IMR-90 (cell line): ENCODE data around the gene CSTA. TPM values are rescaled to one million over a fixed set of nuclear protein-coding genes. Genes with fewer than 3 reads are reported as not detected.

Experiments used
- ATAC-seq: fragments of 200-7000 bp; cut with Tn5 transposase; 2 replicates; pipeline ENCODE4 v1.9.1; 2020; ENCODE audit warnings: low read depth, mild to moderate bottlenecking, moderate library complexity
- BruUV-seq: library from RNA; stranded (reverse); fragments of 400-500 nt; replicated peaks from 2 replicates; lab custom pipeline; 2021; lab: Mats Ljungman, UMichigan
- CTCF ChIA-PET: fragments of 300-600 bp; formaldehyde crosslinking; extraction: SDS; loops from one replicate; lab custom pipeline; 2021; ENCODE audit warnings: antibody characterized with exemption; lab: Yijun Ruan, JAX
- POLR2A ChIA-PET: fragments of 300-600 bp; sonication (Branson Sonifier 250); formaldehyde crosslinking; loops from one replicate; lab custom pipeline; 2022; ENCODE audit warnings: antibody characterized with exemption; ENCODE audit not compliant: unreplicated experiment; lab: Charles Lee
- DNase-seq: peaks from one replicate; pipeline ENCODE4 v3.0.0; 2013
- H2AFZ ChIP-seq: replicated peaks from 2 replicates; pipeline ENCODE3; 2013; ENCODE audit warnings: low read length, mild to moderate bottlenecking; ENCODE audit not compliant: poor library complexity
- H2AK5ac ChIP-seq: 2 replicates; pipeline ENCODE4 v1.6.1; 2013; ENCODE audit warnings: low read depth, low read length, inconsistent platforms
- H2AK9ac ChIP-seq: replicated peaks from 2 replicates; pipeline ENCODE3; 2013; ENCODE audit warnings: mild to moderate bottlenecking, low read depth, low read length, moderate library complexity; ENCODE audit not compliant: poor library complexity
- H2BK120ac ChIP-seq: 2 replicates; pipeline ENCODE4 v1.6.1; 2013; ENCODE audit warnings: low read depth, low read length, inconsistent platforms
- H2BK15ac ChIP-seq: 3 replicates; pipeline ENCODE4 v1.6.1; 2013; ENCODE audit warnings: low read depth, low read length, inconsistent platforms
- H2BK20ac ChIP-seq: 2 replicates; pipeline ENCODE4 v1.6.1; 2013; ENCODE audit warnings: low read depth, mild to moderate bottlenecking, inconsistent platforms, low read length, moderate library complexity
- H2BK5ac ChIP-seq: 2 replicates; pipeline ENCODE4 v1.6.1; 2013; ENCODE audit warnings: mild to moderate bottlenecking, low read depth, low read length, inconsistent platforms; ENCODE audit not compliant: poor library complexity, severe bottlenecking
- H3K14ac ChIP-seq: replicated peaks from 2 replicates; pipeline ENCODE4 v1.6.1; 2013; ENCODE audit warnings: low read depth, low read length, inconsistent platforms
- H3K18ac ChIP-seq: 2 replicates; pipeline ENCODE4 v1.6.1; 2013; ENCODE audit warnings: low read depth, low read length, control low read depth
- H3K23ac ChIP-seq: 2 replicates; pipeline ENCODE4 v1.6.1; 2013; ENCODE audit warnings: low read depth, low read length, inconsistent platforms
- H3K27ac ChIP-seq: 2 replicates; pipeline ENCODE4 v1.5.1; 2013; ENCODE audit warnings: mild to moderate bottlenecking, control low read depth, low read length; ENCODE audit not compliant: insufficient read depth
- H3K27me3 ChIP-seq: 2 replicates; pipeline ENCODE4 v1.6.1; 2013; ENCODE audit warnings: low read length; ENCODE audit not compliant: control insufficient read depth, insufficient read depth
- H3K36me3 ChIP-seq: 2 replicates; pipeline ENCODE4 v1.6.1; 2013; ENCODE audit warnings: low read length, mixed read lengths; ENCODE audit not compliant: control insufficient read depth, insufficient read depth
- H3K4ac ChIP-seq: 2 replicates; pipeline ENCODE4 v1.6.1; 2013; ENCODE audit warnings: low read depth, low read length, inconsistent platforms
- H3K4me1 ChIP-seq: 2 replicates; pipeline ENCODE4 v1.6.1; 2013; ENCODE audit warnings: low read length, mixed read lengths; ENCODE audit not compliant: control insufficient read depth, insufficient read depth
- H3K4me2 ChIP-seq: 2 replicates; pipeline ENCODE4 v1.6.1; 2013; ENCODE audit warnings: low read depth, mild to moderate bottlenecking, control low read depth, low read length, moderate library complexity
- H3K4me3 ChIP-seq: 2 replicates; pipeline ENCODE4 v1.5.1; 2013; ENCODE audit warnings: low read depth, mild to moderate bottlenecking, control low read depth, low read length, moderate library complexity; ENCODE audit not compliant: insufficient read depth
- H3K56ac ChIP-seq: 2 replicates; pipeline ENCODE4 v1.6.1; 2013; ENCODE audit warnings: low read length, inconsistent platforms; ENCODE audit not compliant: insufficient read depth; ENCODE audit errors: extremely low read depth
- H3K79me1 ChIP-seq, 2 experiments: 2 replicates each; pipeline ENCODE4 v1.6.1; 2013; ENCODE audit warnings: low read length in 2 of 2, inconsistent platforms in 1 of 2, low read depth in 1 of 2
- H3K9ac ChIP-seq: 2 replicates; pipeline ENCODE4 v1.6.1; 2013; ENCODE audit warnings: low read depth, low read length, control low read depth
- H3K9me1 ChIP-seq: 2 replicates; pipeline ENCODE4 v1.6.1; 2013; ENCODE audit warnings: low read length, inconsistent platforms; ENCODE audit not compliant: insufficient read depth
- H3K9me3 ChIP-seq: 2 replicates; pipeline ENCODE4 v1.6.1; 2013; ENCODE audit warnings: low read length; ENCODE audit not compliant: control insufficient read depth, insufficient read depth
- H4K20me1 ChIP-seq: 2 replicates; pipeline ENCODE4 v1.6.1; 2013; ENCODE audit warnings: low read length, inconsistent platforms; ENCODE audit not compliant: insufficient read depth
- H4K5ac ChIP-seq: 2 replicates; pipeline ENCODE4 v1.6.1; 2013; ENCODE audit warnings: mild to moderate bottlenecking, low read depth, low read length, control low read depth
- H4K8ac ChIP-seq, 2 experiments: 2 replicates each; pipeline ENCODE4 v1.6.1; 2013; ENCODE audit warnings: low read depth in 2 of 2, low read length in 2 of 2, control low read depth in 1 of 2, inconsistent platforms in 1 of 2
- H4K91ac ChIP-seq: 2 replicates; pipeline ENCODE4 v1.6.1; 2013; ENCODE audit warnings: low read depth, low read length, inconsistent platforms; ENCODE audit not compliant: insufficient read depth
- BHLHE40 ChIP-seq: fragments of 150-350 bp; IDR thresholded peaks from 2 replicates; pipeline ENCODE4 v1.6.1; 2016; ENCODE audit warnings: mild to moderate bottlenecking, low read depth, low read length
- CEBPB ChIP-seq: IDR thresholded peaks from 2 replicates; pipeline ENCODE4 v1.6.1; 2012; ENCODE audit warnings: low read depth, low read length, improper control_type of control experiment
- CHD1 ChIP-seq: IDR thresholded peaks from 2 replicates; pipeline ENCODE4 v1.6.1; 2012; ENCODE audit warnings: low read depth, low read length, improper control_type of control experiment
- FOS ChIP-seq: fragments of 150-350 bp; IDR thresholded peaks from 2 replicates; pipeline ENCODE4 v1.6.1; 2016; ENCODE audit warnings: low read depth, low read length
- MAFK ChIP-seq: IDR thresholded peaks from 2 replicates; pipeline ENCODE4 v1.6.1; 2012; ENCODE audit warnings: low read depth, low read length, improper control_type of control experiment
- MAZ ChIP-seq: IDR thresholded peaks from 2 replicates; pipeline ENCODE4 v1.6.1; 2012; ENCODE audit warnings: low read depth, mild to moderate bottlenecking, low read length, improper control_type of control experiment, moderate library complexity, borderline replicate concordance
- MXI1 ChIP-seq: IDR thresholded peaks from 2 replicates; pipeline ENCODE4 v1.6.1; 2012; ENCODE audit warnings: low read depth, mild to moderate bottlenecking, low read length, moderate library complexity, borderline replicate concordance
- NFE2L2 ChIP-seq: fragments of 150-350 bp; IDR thresholded peaks from 2 replicates; pipeline ENCODE4 v1.6.1; 2016; ENCODE audit warnings: low read depth, mild to moderate bottlenecking, low read length
- POLR2A ChIP-seq: IDR thresholded peaks from 2 replicates; pipeline ENCODE4 v1.6.1; 2012; ENCODE audit warnings: mild to moderate bottlenecking, low read depth, low read length
- RCOR1 ChIP-seq: IDR thresholded peaks from 2 replicates; pipeline ENCODE4 v1.6.1; 2012; ENCODE audit warnings: mild to moderate bottlenecking, low read length, improper control_type of control experiment; ENCODE audit not compliant: insufficient replicate concordance
- RFX5 ChIP-seq: IDR thresholded peaks from 2 replicates; pipeline ENCODE4 v1.8.0; 2012; ENCODE audit warnings: low read depth, mild to moderate bottlenecking, low read length, moderate library complexity
- SMC3 ChIP-seq: fragments of 150-350 bp; IDR thresholded peaks from 2 replicates; pipeline ENCODE4 v1.6.1; 2016; ENCODE audit warnings: low read depth, mild to moderate bottlenecking, antibody characterized with exemption, low read length, moderate library complexity
- dilution Hi-C: fragments of 300-500 bp; cut with HindIII; formaldehyde crosslinking; loops from one replicate; pipeline ENCODE4 v1.14.3; 2018; ENCODE audit warnings: low sequenced_read_pairs; ENCODE audit not compliant: unreplicated experiment
- in situ Hi-C: fragments of 300-500 bp; cut with MboI; formaldehyde crosslinking; loops from 3 replicates; pipeline ENCODE4 v1.14.3; 2019; ENCODE audit warnings: low sequenced_read_pairs, inconsistent platforms, mixed read lengths
- intact Hi-C: fragments of 100-400 bp; cut with micrococcal nuclease; formaldehyde crosslinking; loops from 2 replicates; pipeline ENCODE4 v1.10.0; 2022
- polyA plus RNA-seq, 3 experiments: library from polyadenylated mRNA; depleted of rRNA; stranded (reverse); fragments of >200 nt; gene quantifications; 2 replicates each; pipeline ENCODE4 v1.2.3, GENCODE V29; 2012; ENCODE audit warnings: low replicate concordance in 1 of 3
- total RNA-seq: library from RNA; depleted of rRNA; stranded (reverse); fragments of >200 nt; gene quantifications from 2 replicates; pipeline ENCODE4 v1.2.3, GENCODE V29; 2012
- TF ChIP-seq, protein P1 (sequence below): fragments of 150-350 bp; IDR thresholded peaks from 2 replicates; pipeline ENCODE4 v1.6.1; 2016; ENCODE audit warnings: low read depth, mild to moderate bottlenecking, low read length, moderate library complexity, borderline replicate concordance
- TF ChIP-seq, protein P2 (sequence below): fragments of 150-350 bp; IDR thresholded peaks from 2 replicates; pipeline ENCODE4 v1.6.1; 2017; ENCODE audit warnings: mild to moderate bottlenecking, antibody characterized with exemption, low read length, low read depth
- TF ChIP-seq, protein P3 (sequence below): conservative IDR thresholded peaks from 2 replicates; pipeline ENCODE4 v1.5.1; 2012; ENCODE audit warnings: mild to moderate bottlenecking, low read depth, low read length, improper control_type of control experiment

Gene CSTA
- total and polyA plus RNA-seq, 2 of the 4 experiments (the other 2 are of a cell fraction) = 0.17 TPM; not detected in 1

DNA sequence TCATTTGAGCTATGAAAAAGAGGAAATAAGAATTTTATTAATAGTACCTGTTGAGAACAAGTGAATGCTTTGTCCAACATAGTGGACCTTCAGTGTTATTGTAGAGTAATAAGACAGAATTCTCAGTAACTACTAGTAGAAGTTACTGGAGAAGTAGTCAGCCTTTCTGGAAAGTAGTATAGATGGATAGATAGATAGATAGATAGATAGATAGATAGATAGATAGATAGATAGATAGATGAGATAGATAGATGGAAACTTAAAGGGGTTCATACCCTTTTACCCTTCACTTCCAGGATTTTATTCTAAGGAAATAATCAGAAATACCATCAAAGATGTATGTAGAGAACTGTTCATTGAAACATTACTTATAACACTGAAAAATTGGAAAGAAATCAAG, 64.1 kb downstream of the CSTA start:
- no peak overlapping the region for H3K4me3 ChIP-seq
- DNase-seq (no peak), ATAC-seq (no peak)
- no peak overlapping the region for H2BK5ac ChIP-seq
- H3K79me1 ChIP-seq = peaks cover 3 to 4% of the 10 kb centered on the region in 2 experiments; a peak in 2 of 4 replicates
- no peak overlapping the region for H3K56ac ChIP-seq
- H2BK120ac ChIP-seq = no peak overlapping the region
- H3K4me2 ChIP-seq = no peak overlapping the region
- no TSS peak for BruUV-seq
- H3K18ac ChIP-seq = no peak overlapping the region
- H4K8ac ChIP-seq = no peak overlapping the region
- H3K4ac ChIP-seq = no peak overlapping the region
- no peak overlapping the region for H2BK20ac ChIP-seq
- no peak overlapping the region for H3K9ac ChIP-seq
- no peak overlapping the region for H2BK15ac ChIP-seq
- CTCF ChIA-PET = no interaction called here
- TF ChIP-seq SMC3 = no peak
- TF ChIP-seq, protein P1, sequence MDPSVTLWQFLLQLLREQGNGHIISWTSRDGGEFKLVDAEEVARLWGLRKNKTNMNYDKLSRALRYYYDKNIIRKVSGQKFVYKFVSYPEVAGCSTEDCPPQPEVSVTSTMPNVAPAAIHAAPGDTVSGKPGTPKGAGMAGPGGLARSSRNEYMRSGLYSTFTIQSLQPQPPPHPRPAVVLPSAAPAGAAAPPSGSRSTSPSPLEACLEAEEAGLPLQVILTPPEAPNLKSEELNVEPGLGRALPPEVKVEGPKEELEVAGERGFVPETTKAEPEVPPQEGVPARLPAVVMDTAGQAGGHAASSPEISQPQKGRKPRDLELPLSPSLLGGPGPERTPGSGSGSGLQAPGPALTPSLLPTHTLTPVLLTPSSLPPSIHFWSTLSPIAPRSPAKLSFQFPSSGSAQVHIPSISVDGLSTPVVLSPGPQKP = no peak
- TF ChIP-seq RCOR1 = no peak
- no peak for TF ChIP-seq MAFK
- TF ChIP-seq POLR2A = no peak
- TF ChIP-seq, protein P2, sequence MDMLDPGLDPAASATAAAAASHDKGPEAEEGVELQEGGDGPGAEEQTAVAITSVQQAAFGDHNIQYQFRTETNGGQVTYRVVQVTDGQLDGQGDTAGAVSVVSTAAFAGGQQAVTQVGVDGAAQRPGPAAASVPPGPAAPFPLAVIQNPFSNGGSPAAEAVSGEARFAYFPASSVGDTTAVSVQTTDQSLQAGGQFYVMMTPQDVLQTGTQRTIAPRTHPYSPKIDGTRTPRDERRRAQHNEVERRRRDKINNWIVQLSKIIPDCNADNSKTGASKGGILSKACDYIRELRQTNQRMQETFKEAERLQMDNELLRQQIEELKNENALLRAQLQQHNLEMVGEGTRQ = no peak
- TF ChIP-seq FOS = no peak
- no peak for TF ChIP-seq BHLHE40
- TF ChIP-seq NFE2L2 = no peak
- no peak for TF ChIP-seq MAZ
- no peak for TF ChIP-seq RFX5
- no peak for TF ChIP-seq MXI1
- TF ChIP-seq, protein P3, sequence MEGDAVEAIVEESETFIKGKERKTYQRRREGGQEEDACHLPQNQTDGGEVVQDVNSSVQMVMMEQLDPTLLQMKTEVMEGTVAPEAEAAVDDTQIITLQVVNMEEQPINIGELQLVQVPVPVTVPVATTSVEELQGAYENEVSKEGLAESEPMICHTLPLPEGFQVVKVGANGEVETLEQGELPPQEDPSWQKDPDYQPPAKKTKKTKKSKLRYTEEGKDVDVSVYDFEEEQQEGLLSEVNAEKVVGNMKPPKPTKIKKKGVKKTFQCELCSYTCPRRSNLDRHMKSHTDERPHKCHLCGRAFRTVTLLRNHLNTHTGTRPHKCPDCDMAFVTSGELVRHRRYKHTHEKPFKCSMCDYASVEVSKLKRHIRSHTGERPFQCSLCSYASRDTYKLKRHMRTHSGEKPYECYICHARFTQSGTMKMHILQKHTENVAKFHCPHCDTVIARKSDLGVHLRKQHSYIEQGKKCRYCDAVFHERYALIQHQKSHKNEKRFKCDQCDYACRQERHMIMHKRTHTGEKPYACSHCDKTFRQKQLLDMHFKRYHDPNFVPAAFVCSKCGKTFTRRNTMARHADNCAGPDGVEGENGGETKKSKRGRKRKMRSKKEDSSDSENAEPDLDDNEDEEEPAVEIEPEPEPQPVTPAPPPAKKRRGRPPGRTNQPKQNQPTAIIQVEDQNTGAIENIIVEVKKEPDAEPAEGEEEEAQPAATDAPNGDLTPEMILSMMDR = no peak
- no peak for TF ChIP-seq CEBPB
- TF ChIP-seq CHD1 = no peak
- H3K27ac ChIP-seq = no peak overlapping the region
- H4K5ac ChIP-seq = no peak overlapping the region
- no peaks in the 10 kb centered on the region for H4K20me1 ChIP-seq
- no peak overlapping the region for H3K14ac ChIP-seq
- dilution Hi-C loops (no loop called here), intact Hi-C loops (no loop called here), in situ Hi-C loops (no loop called here)
- H3K27me3 ChIP-seq = no peaks in the 10 kb centered on the region
- H4K91ac ChIP-seq = no peak overlapping the region
- no peaks in the 10 kb centered on the region for H3K9me1 ChIP-seq
- H2AK5ac ChIP-seq = no peak overlapping the region
- no peak overlapping the region for H2AK9ac ChIP-seq
- H3K23ac ChIP-seq = no peak overlapping the region
- no peak overlapping the region for H2AFZ ChIP-seq
- no peaks in the 10 kb centered on the region for H3K36me3 ChIP-seq
- H3K4me1 ChIP-seq = peaks cover 4% of the 10 kb centered on the region
- no peaks in the 10 kb centered on the region for H3K9me3 ChIP-seq
- POLR2A ChIA-PET = no interaction called here
